DMS79 treated with DMSO at 0.1 percent for 48 hours (cell line): Measurements from ENCODE around the gene NPTX1.
"Not testable (repeated sequence)": the region's sequence is repeated elsewhere in the genome, so short reads cannot be mapped to it uniquely, and the experiment has no call there.

Source experiments
- DNase-seq: peaks from one replicate; lab custom pipeline; 2025; lab: John Stamatoyannopoulos, UW

The NPTX1 gene, protein sequence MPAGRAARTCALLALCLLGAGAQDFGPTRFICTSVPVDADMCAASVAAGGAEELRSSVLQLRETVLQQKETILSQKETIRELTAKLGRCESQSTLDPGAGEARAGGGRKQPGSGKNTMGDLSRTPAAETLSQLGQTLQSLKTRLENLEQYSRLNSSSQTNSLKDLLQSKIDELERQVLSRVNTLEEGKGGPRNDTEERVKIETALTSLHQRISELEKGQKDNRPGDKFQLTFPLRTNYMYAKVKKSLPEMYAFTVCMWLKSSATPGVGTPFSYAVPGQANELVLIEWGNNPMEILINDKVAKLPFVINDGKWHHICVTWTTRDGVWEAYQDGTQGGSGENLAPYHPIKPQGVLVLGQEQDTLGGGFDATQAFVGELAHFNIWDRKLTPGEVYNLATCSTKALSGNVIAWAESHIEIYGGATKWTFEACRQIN

DNA sequence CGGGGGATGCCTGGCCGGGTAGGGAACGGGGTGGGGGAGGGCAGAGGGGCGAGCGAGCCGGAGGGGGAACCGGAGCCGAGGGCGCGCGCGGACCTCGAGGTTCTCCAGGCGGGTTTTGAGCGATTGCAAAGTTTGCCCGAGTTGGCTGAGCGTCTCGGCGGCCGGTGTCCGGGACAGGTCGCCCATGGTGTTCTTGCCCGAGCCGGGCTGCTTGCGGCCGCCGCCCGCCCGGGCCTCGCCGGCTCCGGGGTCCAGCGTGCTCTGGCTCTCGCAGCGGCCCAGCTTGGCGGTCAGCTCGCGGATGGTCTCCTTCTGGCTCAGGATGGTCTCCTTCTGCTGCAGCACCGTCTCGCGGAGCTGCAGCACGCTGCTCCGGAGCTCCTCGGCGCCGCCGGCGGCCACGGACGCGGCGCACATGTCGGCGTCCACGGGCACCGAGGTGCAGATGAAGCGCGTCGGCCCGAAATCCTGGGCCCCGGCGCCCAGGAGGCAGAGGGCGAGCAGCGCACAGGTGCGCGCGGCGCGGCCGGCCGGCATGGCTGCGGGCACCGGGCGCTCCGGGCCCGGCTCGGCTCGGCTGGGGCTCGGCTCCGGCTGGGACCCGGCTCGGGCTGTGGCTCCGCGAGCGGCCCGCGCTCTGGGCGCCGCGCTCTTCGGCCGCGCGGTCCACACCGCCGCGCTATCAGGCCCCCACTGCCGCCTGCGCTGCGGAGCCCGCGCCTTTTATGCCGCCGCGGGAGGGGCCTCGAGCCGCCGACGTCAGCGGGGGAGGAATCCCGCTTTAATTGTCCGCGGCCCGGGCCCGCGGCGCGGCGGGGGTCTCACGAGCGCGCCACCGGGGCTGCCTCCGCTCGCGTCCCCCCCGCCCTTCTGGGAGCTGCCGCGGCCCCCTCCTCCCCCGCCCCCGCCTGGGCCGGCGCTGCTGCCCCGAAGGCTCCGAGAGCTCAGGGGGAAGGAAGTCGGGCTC is at the start of gene NPTX1:
NPTX1 (minus strand) TSS at position 698 of the 967 bp plus-strand sequence; CDS start at position 537, 161 bp downstream.
- peak; percentile 14 for DNase-seq

DNA sequence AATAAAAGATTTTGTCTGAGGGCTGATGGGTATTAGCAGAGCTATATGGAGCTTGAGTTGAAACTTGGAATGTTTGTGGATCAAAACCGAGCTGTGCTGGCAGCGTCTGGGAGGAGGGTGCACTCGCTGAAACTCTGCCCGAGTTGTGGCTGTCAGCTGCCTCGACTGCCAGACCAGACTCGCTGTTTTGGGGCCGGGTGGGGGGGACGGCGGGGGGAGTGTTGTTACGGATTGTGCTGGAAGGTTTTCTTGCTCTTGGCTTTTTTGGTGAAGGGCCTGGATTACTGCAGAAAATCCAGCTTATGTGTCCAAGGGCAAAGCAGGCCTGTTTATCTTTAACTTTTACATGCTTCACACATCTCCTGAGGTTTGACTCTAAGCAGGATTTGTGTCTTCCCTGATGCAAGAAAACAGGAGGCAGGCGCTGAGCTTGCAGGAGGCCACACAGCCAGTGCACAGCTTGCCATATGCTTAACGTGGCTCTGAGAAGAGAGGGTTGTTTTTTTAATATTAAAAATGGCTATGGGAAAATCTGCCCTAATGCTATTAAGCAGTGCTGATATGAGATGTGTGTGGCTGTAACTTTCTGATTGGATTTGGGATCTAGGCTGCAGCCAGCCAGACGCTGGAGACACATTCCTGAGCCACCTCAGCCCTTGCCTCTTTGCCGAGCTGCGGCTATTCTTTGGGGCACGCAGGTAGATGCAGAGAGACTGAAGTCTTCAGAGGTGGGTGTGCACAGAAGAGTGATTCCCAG is 47.7 kb upstream of the NPTX1 start:
- DNase-seq, result no peak

DNA sequence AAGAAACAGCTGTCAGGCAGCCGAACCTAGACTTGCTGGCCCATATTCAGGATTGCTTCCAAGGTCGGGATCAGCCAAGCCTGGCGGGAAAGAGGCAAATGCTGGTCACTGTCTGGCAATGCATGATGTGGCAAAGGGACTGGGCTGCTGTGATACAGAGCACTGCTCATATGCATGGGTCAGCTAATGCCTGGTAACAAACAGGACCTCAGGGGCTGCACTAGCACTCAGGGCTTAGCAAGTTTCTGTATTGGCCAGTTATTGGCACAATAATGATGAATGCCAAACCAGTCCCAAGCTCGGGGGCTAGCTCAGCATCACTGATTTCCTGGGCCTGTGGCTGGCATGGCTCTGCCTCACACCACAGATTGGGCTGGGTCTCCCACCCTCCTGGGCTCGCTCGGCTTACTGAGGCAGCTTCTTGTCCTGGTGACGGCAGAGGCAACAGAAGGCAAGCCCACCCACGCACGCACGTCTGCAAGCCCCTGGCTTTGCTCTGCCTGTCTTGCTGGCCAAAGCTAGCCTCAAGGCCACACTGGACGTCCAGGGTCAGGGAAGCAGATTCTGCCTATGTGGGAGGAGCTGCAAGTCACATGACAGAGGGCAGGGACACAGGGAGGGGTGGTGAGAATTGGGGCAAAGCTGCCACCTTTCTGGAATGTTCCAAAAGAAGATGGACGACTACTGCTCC is 46.8 kb upstream of the NPTX1 start:
- DNase-seq, result no peak

DNA sequence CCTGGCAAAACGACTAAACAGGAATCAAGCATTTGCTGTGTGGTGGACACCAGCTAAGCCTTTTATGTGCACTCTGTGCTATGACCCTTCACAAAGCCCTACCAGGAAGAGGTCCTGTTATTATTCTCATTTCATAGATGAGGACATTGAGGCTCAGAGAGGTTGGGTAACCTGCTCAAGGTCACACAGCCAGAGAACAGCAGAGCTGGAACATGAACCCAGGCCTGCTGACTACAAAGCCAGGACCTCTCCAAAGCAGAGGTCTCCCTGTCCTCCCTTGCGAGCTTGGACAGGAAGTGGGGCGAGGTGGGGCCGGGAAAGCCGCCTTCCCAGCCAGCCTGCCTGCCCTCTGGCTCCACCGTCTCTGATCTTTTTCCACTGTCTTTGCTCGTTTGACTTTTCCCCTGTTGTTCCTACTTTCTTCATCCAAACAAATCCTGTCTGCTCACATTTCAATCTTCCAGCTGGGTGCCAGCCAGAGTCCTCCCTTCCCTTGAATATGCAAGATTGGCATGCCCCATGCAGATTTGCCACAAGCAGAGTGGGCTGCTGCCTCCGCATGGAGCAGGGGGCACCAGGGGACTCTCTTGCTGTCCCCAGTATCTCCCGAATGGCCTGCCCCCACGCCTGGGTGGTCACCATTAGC is 44.5 kb upstream of the NPTX1 start:
- DNase-seq, result no peak

DNA sequence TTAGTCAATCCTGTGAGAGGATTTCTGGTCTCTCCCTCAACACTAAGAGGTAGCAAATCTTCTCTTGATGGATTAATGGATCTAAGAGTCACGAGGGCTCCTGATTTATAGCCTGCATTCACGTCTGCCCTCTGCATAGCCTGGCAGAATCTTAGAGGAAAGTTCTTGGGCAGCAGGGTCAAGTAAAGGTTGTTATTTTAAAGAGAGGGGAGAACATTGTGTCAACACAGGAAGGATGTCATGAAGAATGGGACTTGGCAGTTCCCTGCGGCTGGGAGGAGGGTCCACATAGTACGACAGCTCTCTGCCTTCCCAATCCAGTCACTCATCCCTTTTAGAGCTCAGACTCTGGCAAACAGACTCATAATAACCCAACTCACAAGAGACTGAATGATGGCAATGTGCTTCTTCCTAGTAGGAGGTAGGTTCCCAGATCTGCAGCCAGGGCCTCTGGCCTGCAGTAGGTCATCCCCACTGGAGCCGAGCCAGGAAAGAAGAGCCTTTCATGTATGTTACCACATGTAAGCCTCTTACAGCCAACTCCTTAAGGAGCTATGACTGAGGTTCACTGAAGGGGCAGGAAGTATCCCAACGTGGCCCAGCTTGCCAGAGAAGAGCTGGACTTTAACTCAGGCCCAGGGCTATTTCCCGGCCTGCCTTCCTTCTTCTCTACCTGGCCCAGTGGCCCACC is 42.8 kb upstream of the NPTX1 start:
- DNase-seq, result no peak

DNA sequence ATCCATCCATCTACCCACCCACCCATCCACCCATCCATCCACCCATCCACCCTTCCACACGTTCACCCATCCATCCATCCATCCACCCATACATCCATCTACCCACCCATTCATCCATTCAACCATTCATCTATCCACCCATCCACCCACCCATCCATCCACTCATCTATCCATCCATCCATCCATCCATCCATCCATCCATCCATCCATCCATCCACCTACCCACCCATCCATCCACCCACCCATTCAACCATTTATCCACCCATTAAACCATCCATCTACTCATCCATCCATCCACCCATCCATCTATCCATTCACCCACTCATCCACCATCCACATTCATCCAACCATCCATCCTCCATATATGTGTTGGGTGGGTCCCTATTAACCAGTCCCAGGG is 42.0 kb upstream of the NPTX1 start:
- DNase-seq, result no peak

DNA sequence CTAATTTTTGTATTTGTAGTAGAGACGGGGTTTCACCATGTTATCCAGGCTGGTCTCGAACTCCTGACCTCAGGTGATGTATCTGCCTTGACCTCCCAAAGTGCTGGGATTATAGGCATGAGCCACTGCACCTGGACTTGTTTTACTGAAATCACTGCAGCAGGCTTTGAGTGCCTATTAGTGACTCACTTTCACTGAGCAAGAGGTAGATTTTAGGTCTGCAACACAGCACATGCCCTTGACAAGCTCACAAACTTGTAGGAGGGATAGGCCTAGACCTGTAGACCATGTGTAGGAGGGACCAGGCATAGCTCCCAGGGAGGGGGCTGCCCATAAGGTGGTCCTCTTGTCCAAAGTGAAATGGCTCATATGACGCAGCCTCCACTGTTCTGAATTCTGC is 41.2 kb upstream of the NPTX1 start:
- DNase-seq, result no peak

DNA sequence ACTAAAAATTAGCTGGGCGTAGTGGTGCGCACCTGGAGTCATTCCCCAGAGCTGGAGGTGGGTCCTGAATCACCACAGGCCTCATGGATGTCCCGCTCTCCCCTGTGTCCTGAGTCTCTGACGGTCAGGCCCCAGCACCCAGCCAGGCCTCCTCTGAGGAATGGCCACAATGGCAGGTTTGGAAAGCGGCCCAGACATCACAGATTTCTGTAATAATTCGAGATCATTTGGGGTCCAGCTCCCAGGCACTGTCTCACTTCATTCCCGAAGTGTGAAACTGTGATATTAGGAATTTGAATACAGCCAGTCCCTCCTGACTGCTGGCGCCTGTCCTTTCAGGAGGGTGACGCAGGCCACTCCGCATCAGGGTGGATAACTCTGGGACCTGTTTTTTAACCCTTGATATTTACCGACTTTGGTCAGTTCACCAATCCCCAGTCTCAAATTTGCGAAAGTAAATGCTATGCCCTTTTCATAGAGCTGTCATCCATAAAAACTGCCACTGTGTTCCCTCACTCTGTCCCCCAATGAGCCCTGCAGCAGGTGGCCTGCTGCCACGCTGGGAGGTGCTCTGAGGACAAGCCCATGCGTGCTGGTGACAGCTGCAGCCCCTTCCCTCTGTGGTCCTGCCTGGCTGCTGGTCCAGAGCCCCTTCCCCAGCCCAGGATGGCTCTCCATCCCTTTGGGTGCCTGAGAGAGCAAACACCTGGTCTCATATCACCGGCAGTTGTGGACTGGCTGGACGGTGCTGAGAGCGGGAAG is 39.9 kb upstream of the NPTX1 start:
- no peak for DNase-seq

DNA sequence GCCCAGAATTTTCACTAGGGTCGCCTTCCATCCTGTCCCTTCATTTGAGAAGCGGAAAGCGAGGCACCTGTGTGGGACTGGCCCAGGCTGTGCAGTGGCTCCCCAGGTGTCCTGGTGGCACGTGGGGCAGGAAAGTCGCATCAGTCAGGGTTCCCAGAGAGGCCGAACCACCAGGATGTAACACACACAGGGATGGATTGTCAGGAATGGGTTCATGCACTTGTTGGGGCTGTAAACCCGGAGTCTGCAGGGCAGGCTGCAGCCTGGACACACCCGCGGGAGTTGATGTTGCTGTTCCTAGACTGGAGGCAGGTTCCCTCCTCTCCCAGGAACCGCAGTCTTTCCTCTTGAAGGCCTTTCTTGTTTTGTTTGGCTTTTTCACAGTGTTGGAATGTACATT is 37.5 kb upstream of the NPTX1 start:
- DNase-seq, result no peak

DNA sequence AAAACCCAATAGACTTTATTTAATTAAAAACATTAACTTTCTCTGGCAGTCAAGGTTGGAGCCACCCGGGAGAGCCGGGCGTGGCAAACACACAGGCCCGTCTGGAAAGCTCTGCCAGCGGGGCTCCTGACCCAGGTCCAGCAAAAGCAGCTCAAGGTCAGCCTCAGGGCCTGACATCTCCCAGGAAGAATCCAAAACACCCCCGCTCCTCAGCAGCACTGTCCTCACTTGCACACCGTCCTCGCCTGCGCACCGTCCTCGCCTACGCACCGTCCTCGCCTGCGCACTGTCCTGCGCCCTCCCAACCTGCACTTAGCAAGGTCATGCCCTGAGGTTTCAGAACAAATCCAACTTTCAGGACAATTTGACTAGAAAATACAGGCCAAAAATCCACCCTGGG is 36.8 kb upstream of the NPTX1 start:
- no peak for DNase-seq

DNA sequence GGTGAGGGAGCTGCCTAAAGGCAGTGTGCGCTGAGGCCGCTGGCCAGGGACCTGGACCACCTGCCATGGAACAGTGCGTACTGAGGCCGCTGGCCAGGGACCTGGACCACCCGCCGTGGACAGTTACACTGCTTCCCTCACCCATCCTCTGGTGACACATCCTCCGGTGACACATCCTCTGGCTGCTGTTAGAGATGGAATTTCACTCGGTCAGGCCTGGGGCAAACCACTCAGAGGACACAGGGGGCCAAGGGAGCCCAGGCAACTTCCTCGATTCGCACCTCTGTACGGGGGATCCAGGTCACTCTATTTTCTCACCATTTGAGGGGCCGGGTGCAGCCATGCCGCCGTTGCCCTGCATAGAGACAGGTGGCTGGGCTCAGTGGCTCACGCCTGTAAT is 35.8 kb upstream of the NPTX1 start:
- DNase-seq, result no peak

DNA sequence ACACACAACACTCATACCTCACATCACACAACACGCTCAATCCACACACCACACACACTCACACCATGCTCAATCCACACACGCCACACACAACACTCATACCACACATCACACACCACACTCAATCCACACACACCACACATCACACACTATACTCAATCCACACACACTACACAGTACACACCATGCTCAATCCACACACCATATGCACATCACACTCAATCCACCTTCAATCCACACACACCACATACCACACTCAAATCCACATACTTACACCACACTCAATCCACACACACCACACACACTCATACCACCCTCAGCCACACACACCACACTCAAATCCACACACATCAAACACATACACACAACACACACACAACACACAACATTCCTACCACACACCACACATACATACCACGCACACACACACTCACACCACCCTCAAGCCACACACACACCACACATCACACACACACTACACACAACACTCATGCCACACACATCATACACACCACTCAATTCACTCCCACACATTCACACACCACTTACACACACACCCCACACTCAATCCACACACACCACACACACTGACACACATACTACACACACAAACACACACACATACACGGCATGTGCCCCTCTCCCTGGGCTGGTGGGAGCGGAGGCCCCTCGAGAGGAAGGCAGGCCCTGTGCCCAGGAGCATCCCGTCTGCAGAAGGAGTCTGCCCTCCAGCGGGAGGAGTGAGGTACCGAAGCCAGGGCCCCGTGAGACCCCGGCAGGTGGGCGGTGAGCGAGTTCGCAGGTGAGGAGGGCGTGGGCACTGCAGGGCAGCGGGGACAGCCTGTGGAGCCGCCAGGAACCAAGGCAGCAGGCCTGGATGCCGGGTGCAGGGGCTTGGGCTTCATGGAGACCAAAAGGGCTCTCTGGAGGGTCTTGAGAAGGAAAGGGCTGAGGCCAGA is 35.1 kb upstream of the NPTX1 start:
- DNase-seq, result no peak

DNA sequence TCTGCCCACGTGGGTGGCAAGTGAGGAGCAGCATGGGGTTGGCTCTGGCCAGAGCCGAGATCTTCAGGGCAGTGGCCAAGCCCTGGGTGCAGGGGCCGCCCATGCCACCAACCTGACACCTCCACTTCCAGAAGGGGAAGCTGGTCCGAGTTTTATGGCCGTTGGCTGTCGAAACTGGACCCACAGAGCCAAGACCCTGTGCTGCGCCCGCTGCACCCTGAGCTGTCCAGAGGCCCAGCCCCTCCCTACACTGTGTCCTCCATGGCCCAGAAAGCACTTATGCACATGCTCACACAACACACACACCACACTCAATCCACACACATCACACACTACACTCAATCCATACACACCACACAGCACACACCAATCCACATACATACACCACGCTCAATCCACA is 34.4 kb upstream of the NPTX1 start:
- no peak for DNase-seq

DNA sequence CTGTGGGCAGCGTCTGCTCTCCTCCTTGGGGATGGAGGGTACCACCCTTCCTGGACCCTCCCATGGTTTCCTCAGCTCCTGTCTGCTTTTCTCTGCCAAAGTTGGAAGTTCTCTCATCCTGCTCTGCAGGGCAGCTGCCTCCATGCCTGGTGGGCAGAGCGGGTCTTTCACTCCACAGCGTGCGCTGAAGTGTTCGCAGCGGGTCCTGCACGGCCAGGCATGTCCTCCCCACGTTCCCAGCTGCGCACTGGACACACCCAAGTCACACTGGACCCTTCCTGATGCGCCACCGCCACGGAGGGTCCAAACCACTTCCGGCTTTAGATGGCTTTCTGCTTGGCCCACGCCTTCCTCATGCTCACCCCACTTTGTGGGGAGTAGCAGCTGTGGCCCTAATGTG is 33.7 kb upstream of the NPTX1 start:
- no peak for DNase-seq

DNA sequence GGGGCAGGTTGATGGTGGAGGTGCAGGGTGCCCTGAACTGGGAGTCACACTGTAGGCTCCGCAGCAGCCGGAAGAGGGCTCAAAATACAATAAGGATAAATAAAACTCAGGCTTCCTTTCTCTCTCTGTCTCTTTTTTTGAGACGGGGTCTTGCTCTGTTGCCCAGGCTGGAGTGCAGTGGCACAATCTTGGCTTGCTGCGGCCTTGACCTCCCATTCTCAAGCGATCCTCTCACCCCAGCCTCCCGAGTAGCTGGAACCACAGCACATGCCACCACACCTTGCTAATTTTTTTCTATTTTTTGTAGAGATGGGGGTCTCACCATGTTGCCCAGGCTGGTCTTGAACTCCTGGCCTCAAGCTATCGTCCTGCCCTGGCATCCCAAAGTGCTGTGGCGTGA is 32.9 kb upstream of the NPTX1 start:
- DNase-seq, result no peak

DNA sequence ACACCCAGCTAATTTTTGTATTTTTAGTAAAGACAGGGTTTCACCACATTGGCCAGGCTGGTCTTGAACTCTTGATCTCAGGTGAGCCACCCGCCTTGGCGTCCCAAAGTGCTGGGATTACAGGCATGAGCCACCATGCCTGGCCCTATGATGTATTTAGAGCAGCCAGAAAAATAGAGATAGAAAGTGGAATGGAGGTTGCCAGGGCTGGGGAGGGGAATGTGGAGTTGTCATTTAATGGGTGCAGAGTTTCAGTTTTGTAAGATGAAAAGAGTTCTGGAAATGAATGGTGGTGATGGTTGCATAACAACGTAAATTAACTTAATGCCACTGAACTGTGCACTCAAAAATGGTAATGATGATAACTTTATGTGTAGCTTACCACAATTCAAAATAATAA is 31.6 kb upstream of the NPTX1 start:
- DNase-seq, result no peak

DNA sequence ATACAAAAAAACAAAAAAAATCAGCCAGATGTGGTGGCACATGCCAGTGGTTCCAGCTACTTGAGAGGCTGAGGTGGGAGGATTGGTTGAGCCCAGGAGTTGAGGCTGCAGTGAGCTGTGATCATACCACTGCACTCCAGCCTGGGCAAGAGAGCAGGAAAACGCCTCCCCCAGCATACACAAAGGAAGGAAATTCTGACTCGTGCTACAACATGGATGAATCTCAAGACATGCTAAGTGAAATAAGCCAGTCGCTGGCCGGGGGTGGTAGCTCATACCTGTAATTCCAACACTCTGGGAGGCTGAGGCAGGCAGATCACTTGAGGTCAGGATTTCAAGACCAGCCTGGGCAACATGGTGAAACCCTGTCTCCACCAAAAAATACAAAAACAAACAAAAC is 30.8 kb upstream of the NPTX1 start:
- not testable (repeated sequence) for DNase-seq

DNA sequence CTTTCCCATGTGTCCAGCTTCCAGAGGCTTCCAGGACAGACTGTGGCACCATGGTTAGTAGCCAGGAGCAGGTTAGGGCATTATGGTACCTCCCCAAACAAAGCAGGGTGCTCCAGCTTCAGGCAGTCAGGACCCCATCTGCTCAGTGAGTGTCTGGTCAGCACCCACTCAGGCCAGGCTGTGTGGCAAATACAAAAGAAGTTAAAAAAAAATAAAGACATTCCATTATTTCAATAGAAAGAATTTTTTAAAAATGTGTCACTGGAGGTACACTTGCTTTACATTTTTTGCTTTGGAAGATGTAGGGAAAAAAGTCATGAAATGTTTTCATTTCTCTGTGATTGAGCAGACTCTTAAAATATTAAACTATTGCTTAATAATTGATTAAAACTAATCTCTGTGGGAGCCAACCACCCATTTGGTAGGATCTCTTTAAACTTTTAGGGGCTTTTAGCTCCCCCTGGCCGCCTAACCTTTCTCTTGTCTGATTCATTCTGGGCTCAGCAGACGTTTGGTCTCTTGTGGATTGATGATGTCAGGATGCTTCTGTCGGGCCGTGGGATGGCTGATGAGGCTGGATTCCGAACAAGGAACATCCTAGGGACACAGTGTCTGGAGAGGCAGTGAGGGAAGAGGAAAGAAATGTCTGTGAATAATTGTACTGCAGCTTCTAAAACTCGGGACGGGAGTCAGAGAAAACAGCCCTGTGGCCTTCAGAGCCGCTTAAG is 28.4 kb upstream of the NPTX1 start:
- DNase-seq, result no peak
